Liver (tissue), 3 donors: ENCODE measurements around the gene GSX2.

Source experiments
- ATF3 ChIP-seq: IDR thresholded peaks from 2 replicates; pipeline ENCODE4 v1.6.1; 2016; ENCODE audit warnings: antibody characterized with exemption
- CTCF ChIP-seq: fragments of 150-350 bp; IDR thresholded peaks from 2 replicates; pipeline ENCODE4 v1.5.1; 2017; ENCODE audit warnings: improper control_type of control experiment, low read depth, low read length; ENCODE audit not compliant: missing input control
- GABPA ChIP-seq, 2 donors: IDR thresholded peaks in 1 of 2; conservative IDR thresholded peaks in 1 of 2; 2 replicates each; pipeline ENCODE4 v1.6.1; 2016; ENCODE audit warnings: antibody characterized with exemption in 2 of 2, mild to moderate bottlenecking in 1 of 2, moderate library complexity in 1 of 2
- JUND ChIP-seq, 2 donors: IDR thresholded peaks; 2 replicates each; pipeline ENCODE4 v1.6.1; 2016; ENCODE audit warnings: antibody characterized with exemption in 2 of 2
- MAX ChIP-seq: IDR thresholded peaks from 2 replicates; pipeline ENCODE4 v1.6.1; 2016; ENCODE audit warnings: antibody characterized with exemption
- SP1 ChIP-seq: IDR thresholded peaks from 2 replicates; pipeline ENCODE4 v1.6.1; 2018; ENCODE audit warnings: antibody characterized with exemption, mild to moderate bottlenecking
- TAF1 ChIP-seq: conservative IDR thresholded peaks from 2 replicates; pipeline ENCODE4 v1.6.1; 2016; ENCODE audit warnings: antibody characterized with exemption, mild to moderate bottlenecking
- YY1 ChIP-seq: IDR thresholded peaks from 2 replicates; pipeline ENCODE4 v1.6.1; 2016; ENCODE audit warnings: antibody characterized with exemption, mild to moderate bottlenecking
- donor health status: healthy.
- donor health status: healthy.

- TF ChIP-seq TAF1 = no peak
- no peak for TF ChIP-seq ATF3
- no peak for TF ChIP-seq CTCF
- TF ChIP-seq SP1 = no peak
- no peak for TF ChIP-seq JUND (IDR thresholded peaks at IDR 0.05)
- TF ChIP-seq YY1 = no peak
- TF ChIP-seq MAX = no peak
- no peak for TF ChIP-seq GABPA (IDR thresholded peaks at IDR 0.05 in 1 of 2, conservative IDR thresholded peaks at IDR 0.05 in 1 of 2)
Observed at GRCh38 chr4:54097152-54097551, 2.8 kb upstream of the GSX2 start.
